GM12865 (cell line): ENCODE data around the gene GASK1A.
"Not testable (repeated sequence)": the region's sequence is repeated elsewhere in the genome, so short reads cannot be mapped to it uniquely, and the experiment has no call there.

Source experiments
- DNase-seq: peaks from one replicate; pipeline ENCODE4 v3.0.0; 2010; ENCODE audit warnings: low read depth
- H3K4me3 ChIP-seq: 2 replicates; pipeline ENCODE4 v1.5.1; 2011; ENCODE audit warnings: mild to moderate bottlenecking, low read depth, low read length, control low read depth
- CTCF ChIP-seq: IDR thresholded peaks from 2 replicates; pipeline ENCODE4 v1.5.1; 2011; ENCODE audit warnings: low read length, control low read depth, low read depth, inconsistent platforms; ENCODE audit not compliant: insufficient read depth; ENCODE audit errors: missing control alignments

The GASK1A gene

GRCh38 chr3:43041517-43041916, 62.4 kb downstream of the GASK1A start:
- DNase-seq = no peak
- TF ChIP-seq CTCF = no peak
- H3K4me3 ChIP-seq = no peak overlapping the region

- no peak overlapping the region for H3K4me3 ChIP-seq
- no peak for DNase-seq
- no peak for TF ChIP-seq CTCF
These were observed 64.1 kb downstream of the GASK1A start for GRCh38 chr3:43043071-43043766.

GRCh38 chr3:43043793-43044192, 64.7 kb downstream of the GASK1A start:
- no peak for DNase-seq
- H3K4me3 ChIP-seq = no peak overlapping the region
- TF ChIP-seq CTCF = no peak

GRCh38 chr3:43045079-43045478, 66.0 kb downstream of the GASK1A start:
- DNase-seq, H3K4me3 ChIP-seq: not testable (repeated sequence)

- no peak for DNase-seq
- no peak for TF ChIP-seq CTCF
- H3K4me3 ChIP-seq = no peak overlapping the region
These were observed 67.5 kb downstream of the GASK1A start for GRCh38 chr3:43046583-43046982.

GRCh38 chr3:43048470-43048869, 69.4 kb downstream of the GASK1A start:
- no peak for DNase-seq
- H3K4me3 ChIP-seq = no peak overlapping the region
- no peak for TF ChIP-seq CTCF

- DNase-seq = no peak
- no peak for TF ChIP-seq CTCF
- H3K4me3 ChIP-seq = no peak overlapping the region
These were observed 74.2 kb downstream of the GASK1A start for GRCh38 chr3:43053291-43053690.

- DNase-seq = no peak
- no peak for TF ChIP-seq CTCF
- H3K4me3 ChIP-seq = no peak overlapping the region
These were observed 75.6 kb downstream of the GASK1A start for GRCh38 chr3:43054754-43055153.
